Hypothalamus (tissue), 51 donors: ENCODE data around the gene RBM26.
A peak's percentile ranks its signal among the peaks of the same experiment; 100 is the strongest.

ENCODE experiments used
- DNase-seq, 51 donors: peaks; one replicate each; lab custom pipeline; 2025; lab: John Stamatoyannopoulos, UW

RBM26 gene

GRCh38 chr13:79405831-79406596, at the start of gene RBM26:
RBM26 (minus strand) TSS chr13:79406255; CDS start chr13:79405774, 481 bp downstream.
- DNase-seq, result peak; percentile 36 to 95 (median 77)

DNA sequence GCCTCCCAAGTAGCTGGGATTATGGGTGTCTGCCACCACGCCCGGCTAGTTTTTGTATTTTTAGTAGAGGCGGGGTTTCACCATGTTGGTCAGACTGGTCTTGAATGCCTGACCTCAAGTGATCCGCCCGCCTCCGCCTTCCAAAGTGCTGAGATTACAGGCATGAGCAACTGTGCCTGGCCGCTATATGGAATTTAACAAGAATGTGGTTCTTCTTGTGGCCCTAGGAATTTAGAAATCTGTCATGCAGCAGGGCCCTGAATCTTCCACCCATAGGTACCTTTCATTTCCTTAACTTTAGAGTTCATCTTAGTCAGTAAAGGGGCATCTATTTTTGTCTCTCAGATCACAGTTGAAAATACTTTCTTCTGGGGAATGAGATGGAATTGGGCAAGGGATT, 49.3 kb upstream of the RBM26 start:
- no peak for DNase-seq

GRCh38 chr13:79452239-79452913, 46.3 kb upstream of the RBM26 start:
- DNase-seq, result no peak

GRCh38 chr13:79451500-79451962, 45.5 kb upstream of the RBM26 start:
- peak in 12 of 51 donors; percentile 1 to 51 (median 18) for DNase-seq

DNA sequence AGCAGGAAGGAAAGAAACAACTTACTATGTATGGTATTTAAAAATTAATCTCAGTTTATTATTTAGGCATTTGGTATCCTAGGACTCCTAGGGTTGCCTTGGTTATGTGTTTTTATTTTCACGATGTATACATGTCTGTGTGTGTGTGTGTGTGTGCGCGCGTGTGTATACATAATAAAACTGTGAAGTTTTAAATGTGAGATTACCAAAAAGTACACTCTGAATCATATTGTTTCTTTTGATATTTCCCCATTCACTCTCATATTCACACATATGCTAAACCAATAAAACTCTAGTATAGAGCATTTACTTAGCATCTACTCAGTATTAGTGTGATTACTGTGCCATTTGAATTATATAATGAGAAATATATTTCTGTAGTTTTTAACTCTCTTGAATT, 44.1 kb upstream of the RBM26 start:
- no peak for DNase-seq

DNA sequence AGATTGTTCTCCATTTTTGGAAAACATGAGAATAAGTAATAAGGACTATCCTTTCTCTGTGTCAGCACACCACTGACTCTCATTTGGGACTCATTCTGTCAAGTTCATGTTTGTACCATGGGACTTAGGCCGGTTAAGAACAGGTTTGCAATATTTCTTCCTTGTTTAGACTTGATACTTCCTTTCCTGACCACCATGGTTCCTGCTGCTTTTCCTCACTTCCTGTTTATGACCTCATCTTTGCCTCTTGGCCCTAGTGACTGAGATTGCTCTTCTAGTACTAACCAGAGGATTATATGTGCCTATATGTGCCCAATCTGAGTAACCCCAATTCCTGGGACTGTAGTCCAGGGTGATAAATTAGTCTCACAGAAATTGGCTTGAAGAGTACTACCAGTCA, 42.4 kb upstream of the RBM26 start:
- no peak for DNase-seq

GRCh38 chr13:79447741-79448140, 41.7 kb upstream of the RBM26 start:
- DNase-seq, result no peak

DNA sequence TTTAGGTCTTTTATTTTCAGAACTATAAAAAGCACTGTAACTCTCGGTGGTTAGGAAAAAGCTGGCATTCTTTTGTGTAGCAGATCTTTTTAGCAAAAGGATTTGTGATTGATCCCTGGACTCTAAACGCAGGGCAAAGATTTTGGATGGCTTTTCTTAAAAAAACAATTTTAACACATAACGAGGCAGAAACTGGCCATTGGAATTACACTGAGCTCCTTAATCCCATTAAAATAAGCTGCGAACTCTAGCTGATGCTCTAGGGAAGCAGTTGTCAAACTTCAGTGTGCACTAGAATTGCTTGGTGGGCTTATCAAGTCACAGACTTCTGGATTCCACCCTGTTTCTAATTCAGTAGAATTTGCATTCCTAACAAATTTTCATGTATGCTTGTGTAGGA, 41.1 kb upstream of the RBM26 start:
- no peak for DNase-seq

- DNase-seq, result no peak
Measured at GRCh38 chr13:79445968-79446645, 40.1 kb upstream of the RBM26 start.

DNA sequence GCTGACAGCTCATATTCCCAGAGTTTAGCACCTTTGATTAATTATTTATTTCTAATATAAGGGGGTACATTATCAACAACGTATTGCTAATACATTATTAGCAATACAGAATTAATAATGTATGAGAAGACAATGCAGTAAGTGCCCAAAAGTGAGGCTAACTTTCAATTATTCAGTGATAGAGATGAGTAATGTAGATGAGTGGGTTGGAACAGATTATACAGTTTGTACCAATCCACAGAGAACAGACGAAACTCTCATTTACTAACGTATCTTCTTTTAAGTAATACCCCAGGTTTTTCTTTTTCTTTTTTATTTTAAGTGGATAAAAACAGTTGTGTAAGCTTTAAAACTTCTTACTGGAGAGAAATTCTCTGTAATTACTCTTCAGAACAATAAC, 36.7 kb upstream of the RBM26 start:
- no peak for DNase-seq

DNA sequence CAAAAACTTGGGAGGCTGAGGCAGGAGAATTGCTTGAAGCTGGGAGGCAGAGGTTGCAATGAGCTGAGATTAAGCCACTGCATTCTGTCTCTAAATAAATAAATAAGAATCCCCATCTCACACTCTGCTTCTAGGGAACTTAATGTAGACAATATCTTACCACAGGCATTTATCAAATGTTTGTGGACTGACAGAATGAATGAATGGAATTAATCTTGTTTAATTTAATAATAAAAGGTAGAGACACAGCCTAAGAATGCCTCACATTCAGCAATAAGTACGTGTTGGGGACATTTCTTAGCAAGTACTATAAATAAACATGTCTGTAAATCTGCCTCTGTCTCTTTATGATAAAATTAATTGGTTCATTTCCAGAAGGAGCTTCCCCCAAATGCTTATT, 36.2 kb upstream of the RBM26 start:
- DNase-seq, result no peak

- DNase-seq, result no peak
Measured at GRCh38 chr13:79440958-79441528, 35.0 kb upstream of the RBM26 start.

DNA sequence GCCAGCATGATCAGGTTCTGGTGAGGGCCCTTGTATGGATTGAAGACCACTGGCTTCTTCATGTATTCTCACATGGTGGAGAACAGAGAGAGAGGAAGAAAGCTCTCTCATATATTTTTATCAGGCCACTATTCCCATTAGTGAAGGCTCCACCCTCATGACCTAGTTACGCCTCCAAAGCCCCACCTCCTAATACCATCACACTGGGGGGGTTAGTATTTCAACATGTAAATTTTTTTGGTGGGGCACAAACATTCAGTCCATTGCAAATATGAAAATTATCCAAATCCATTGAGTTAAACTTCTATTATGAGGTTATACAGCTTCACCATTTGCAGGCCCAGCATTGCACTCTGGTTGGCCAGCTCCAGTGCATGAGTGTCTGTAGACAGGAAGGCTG, 33.2 kb upstream of the RBM26 start:
- no peak for DNase-seq

DNA sequence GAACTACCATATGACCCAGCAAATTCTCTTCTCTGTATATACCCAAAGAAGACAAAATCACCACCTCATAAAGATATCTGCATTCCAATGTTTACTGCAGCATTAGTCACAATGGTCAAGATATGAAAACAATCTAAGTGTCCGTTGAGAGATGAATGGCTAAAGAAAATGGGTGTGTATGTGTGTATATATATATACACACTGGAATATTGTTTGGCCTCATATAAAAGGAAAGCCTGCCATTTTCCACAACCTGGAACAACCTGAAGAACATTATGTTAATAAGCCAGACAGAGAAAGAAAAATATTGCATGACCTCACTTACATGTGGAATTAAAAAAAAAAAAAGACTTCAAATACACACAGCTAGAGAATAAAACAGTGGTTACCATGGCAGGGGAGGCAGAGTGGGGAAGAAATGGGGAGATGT, 29.5 kb upstream of the RBM26 start:
- no peak for DNase-seq

GRCh38 chr13:79434556-79434955, 28.5 kb upstream of the RBM26 start:
- no peak for DNase-seq

DNA sequence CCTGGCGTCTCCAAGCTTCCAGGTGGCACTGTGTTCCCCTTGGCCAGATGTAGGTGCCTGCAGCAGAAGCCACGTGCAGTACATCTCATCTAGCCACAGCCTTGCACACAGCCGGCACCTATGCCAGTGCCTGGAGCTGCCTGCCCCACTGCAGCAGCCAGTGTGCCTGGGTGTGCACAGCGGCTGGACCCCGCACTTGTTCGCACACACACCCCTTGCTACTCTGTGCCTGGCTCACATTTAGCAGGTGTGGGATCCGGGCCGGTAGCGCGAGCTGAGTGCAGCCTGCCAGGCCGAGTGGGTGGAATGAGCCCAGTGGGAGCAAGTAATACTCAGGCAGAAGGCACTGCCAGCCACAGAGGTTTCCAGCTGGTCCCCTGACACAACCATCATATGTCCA, 26.9 kb upstream of the RBM26 start:
- no peak for DNase-seq

DNA sequence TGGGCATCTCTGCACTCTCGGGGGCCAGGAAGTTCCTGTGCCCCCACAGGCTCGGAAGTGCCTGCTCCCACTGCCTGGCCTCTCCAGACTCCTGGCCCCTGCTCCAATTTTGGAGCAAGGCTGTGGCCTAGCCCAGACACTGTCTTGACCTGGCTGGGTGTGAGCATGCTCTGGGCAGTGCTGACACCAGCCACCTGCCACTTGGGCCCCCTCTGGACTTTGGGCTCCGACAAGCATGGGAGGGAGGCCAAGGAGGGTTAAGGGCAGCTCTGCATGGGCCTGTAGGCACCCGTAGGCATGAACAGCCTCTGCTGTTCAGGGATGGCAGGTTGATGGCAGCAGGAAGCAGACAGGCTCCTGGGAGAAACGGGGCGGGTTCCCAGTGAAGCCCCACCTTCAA, 26.0 kb upstream of the RBM26 start:
- DNase-seq, result no peak

DNA sequence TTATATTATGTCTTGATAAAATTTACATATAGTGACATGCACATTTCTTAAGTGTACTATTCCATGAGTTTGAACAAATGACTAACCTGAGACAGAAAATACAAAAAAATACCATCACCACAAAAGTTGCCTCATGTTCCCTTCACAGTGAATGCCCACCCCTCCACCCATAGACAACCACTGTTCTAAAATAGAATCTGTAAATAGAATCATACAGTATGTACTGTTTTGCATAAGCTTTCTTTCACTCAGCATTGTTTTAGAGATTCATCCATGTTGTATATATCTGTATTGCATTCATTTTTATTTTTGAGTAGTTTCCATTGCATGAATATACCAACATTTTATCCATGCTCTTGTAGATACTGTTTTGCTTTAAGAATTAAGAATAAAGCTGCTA, 23.3 kb upstream of the RBM26 start:
- no peak for DNase-seq

DNA sequence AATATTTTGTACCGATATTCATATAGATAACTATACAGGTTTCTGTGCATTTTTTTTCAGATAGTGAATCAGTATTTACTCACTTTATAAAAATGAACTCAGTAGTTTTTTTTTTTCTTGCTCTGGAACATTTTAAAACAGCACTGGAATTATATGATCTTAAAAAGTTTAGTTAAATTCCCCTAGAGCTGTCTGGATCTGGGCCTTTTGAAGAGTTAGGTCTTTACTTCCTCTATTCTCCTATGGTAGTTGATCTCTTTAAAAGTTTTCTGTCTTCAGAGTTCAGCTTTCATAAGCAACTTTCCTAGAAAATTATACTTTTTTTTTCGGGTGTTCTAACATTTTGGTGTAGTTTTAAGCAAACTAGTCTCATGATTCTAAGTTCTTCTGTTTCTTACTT, 21.8 kb upstream of the RBM26 start:
- DNase-seq, result no peak

DNA sequence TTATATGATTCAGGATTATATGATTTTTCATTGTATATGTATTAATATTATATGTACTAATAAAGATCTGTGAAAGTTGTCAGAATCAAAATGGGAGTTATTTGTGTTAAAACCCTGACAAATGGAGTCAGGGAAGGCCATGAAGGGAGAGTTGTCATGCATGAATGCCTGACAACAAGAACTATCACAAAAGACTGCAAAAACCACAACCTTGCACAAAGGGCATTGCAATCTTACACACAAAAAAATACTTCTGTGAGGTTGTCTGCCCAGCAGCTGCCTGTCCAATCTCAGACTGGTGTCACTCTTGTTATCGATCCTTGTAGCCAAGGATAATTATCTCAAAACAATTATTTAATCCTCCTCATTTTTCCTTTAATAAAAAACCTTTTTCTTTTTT, 21.2 kb upstream of the RBM26 start:
- no peak for DNase-seq
